ENCODE data around the gene TMEM109.
A peak's percentile ranks its signal among the peaks of the same experiment; 100 is the strongest.

Gene TMEM109

GRCh38 chr11:60942970-60943565 lies 29.1 kb downstream of the TMEM109 start:
- DNase-seq, result no peak

GRCh38 chr11:60944490-60945294 lies 30.7 kb downstream of the TMEM109 start:
- DNase-seq, result no peak

- DNase-seq, result no peak
Measured at GRCh38 chr11:60945295-60945667, 31.3 kb downstream of the TMEM109 start.

GRCh38 chr11:60946601-60947264 lies 32.8 kb downstream of the TMEM109 start:
- DNase-seq, result no peak

- no peak for DNase-seq
Measured at GRCh38 chr11:60947700-60948099, 33.7 kb downstream of the TMEM109 start.

- no peak for DNase-seq
Measured at GRCh38 chr11:60948250-60948649, 34.3 kb downstream of the TMEM109 start.

GRCh38 chr11:60950024-60950423 lies 36.1 kb downstream of the TMEM109 start:
- no peak for DNase-seq

- peak; percentile 38 to 54 for DNase-seq
Measured at GRCh38 chr11:60950933-60951605, 37.1 kb downstream of the TMEM109 start.

- DNase-seq, result peak in 1 of 2 experiments; percentile 35
Measured at GRCh38 chr11:60951606-60951903, 37.6 kb downstream of the TMEM109 start.

- DNase-seq, result peak; percentile 41 to 54
Measured at GRCh38 chr11:60951904-60952741, 38.2 kb downstream of the TMEM109 start, which contains the start of gene SLC15A3. TSS of gene SLC15A3 (minus strand) at chr11:60952176. CDS start at chr11:60951551, 625 bp downstream.

- DNase-seq, result no peak
Measured at GRCh38 chr11:60952742-60953170, 38.8 kb downstream of the TMEM109 start.

GRCh38 chr11:60953781-60954180 lies 39.8 kb downstream of the TMEM109 start:
- no peak for DNase-seq

- DNase-seq, result no peak
Measured at GRCh38 chr11:60954421-60954820, 40.5 kb downstream of the TMEM109 start.

- no peak for DNase-seq
Measured at GRCh38 chr11:60955571-60955970, 41.6 kb downstream of the TMEM109 start.

GRCh38 chr11:60957188-60957587 lies 43.2 kb downstream of the TMEM109 start:
- DNase-seq, result no peak

GRCh38 chr11:60959431-60959830 lies 45.5 kb downstream of the TMEM109 start:
- DNase-seq, result no peak

- DNase-seq, result no peak
Measured at GRCh38 chr11:60960405-60960804, 46.4 kb downstream of the TMEM109 start.

GRCh38 chr11:60964801-60965200 lies 50.8 kb downstream of the TMEM109 start:
- no peak for DNase-seq

- no peak for DNase-seq
Measured at GRCh38 chr11:60966890-60967289, 52.9 kb downstream of the TMEM109 start.

- DNase-seq, result no peak
Measured at GRCh38 chr11:60968223-60968622, 54.3 kb downstream of the TMEM109 start.

- DNase-seq, result peak; percentile 91
Measured at GRCh38 chr11:60970369-60970774, 56.4 kb downstream of the TMEM109 start.

- peak; percentile 36 to 49 for DNase-seq
Measured at GRCh38 chr11:60970890-60971289, 56.9 kb downstream of the TMEM109 start.

All from activated T-cell treated with anti-CD3 and anti-CD28 coated beads, Interleukin-2, amount 50 U/mL, for 48 hours (primary cell).